Smooth muscle cell (in vitro differentiated cells): ENCODE results near the gene THSD8. TPM values are rescaled to one million over a fixed set of nuclear protein-coding genes. Genes with fewer than 3 reads are reported as not detected.

Experiments used
- DNase-seq: peaks from one replicate; lab custom pipeline; 2025; ENCODE audit not compliant: unreplicated experiment; lab: John Stamatoyannopoulos, UW
- H2AFZ ChIP-seq: fragments of 200-600 bp; sonication (generic); 2 replicates; pipeline ENCODE4 v1.6.0; 2016; ENCODE audit warnings: antibody characterized with exemption, low read depth, mild to moderate bottlenecking
- H3F3A ChIP-seq: fragments of 200-600 bp; sonication (generic); 2 replicates; pipeline ENCODE4 v1.6.0; 2017; ENCODE audit warnings: antibody characterized with exemption, low read depth
- H3K27ac ChIP-seq: fragments of 200-600 bp; sonication (generic); 2 replicates; pipeline ENCODE4 v1.5.1; 2016; ENCODE audit warnings: low read depth, mild to moderate bottlenecking
- H3K27me3 ChIP-seq: fragments of 200-600 bp; sonication (generic); 2 replicates; pipeline ENCODE4 v1.6.1; 2016; ENCODE audit warnings: low read depth, mild to moderate bottlenecking
- H3K36me3 ChIP-seq: fragments of 200-600 bp; sonication (generic); 2 replicates; pipeline ENCODE4 v1.5.1; 2016; ENCODE audit warnings: low read depth
- H3K4me1 ChIP-seq: fragments of 200-600 bp; sonication (generic); 2 replicates; pipeline ENCODE4 v1.5.1; 2016; ENCODE audit warnings: low read depth
- H3K4me2 ChIP-seq: fragments of 200-600 bp; sonication (generic); 2 replicates; pipeline ENCODE4 v1.6.0; 2016; ENCODE audit warnings: mild to moderate bottlenecking
- H3K4me3 ChIP-seq: fragments of 200-600 bp; sonication (generic); 2 replicates; pipeline ENCODE4 v1.5.1; 2016; ENCODE audit warnings: mild to moderate bottlenecking
- H3K79me2 ChIP-seq: fragments of 200-600 bp; sonication (generic); 2 replicates; pipeline ENCODE4 v1.6.0; 2016; ENCODE audit warnings: low read depth, mild to moderate bottlenecking
- H3K9ac ChIP-seq: fragments of 200-600 bp; sonication (generic); 2 replicates; pipeline ENCODE4 v1.6.0; 2016; ENCODE audit warnings: low read depth
- H3K9me3 ChIP-seq: fragments of 200-600 bp; sonication (generic); replicated peaks from 2 replicates; pipeline ENCODE4 v1.5.1; 2016; ENCODE audit warnings: low read depth
- H4K20me1 ChIP-seq: fragments of 200-600 bp; sonication (generic); 2 replicates; pipeline ENCODE4 v1.6.0; 2016; ENCODE audit warnings: low read depth
- WGBS: methylation state at CpG from one replicate; pipeline ENCODE4 v1.1.7; 2016; ENCODE audit warnings: low lambda C conversion rate; 5-methylcytosine and 5-hydroxymethylcytosine counted together
- polyA plus RNA-seq: library from polyadenylated mRNA; unstranded; fragments of >200 nt; fragmentation: Nextera tagmentation; extraction: Ambion mirVana; gene quantifications from 2 replicates; pipeline ENCODE4 v1.2.1, GENCODE V29; 2016
- total RNA-seq: library from RNA; depleted of rRNA; stranded (reverse); fragments of >200 nt; gene quantifications from 2 replicates; pipeline ENCODE4 v1.2.3, GENCODE V29; 2014
- TF ChIP-seq, protein P1 (sequence below): fragments of 200-600 bp; sonication (generic); IDR thresholded peaks from 2 replicates; pipeline ENCODE4 v1.5.1; 2017; ENCODE audit warnings: borderline replicate concordance, mild to moderate bottlenecking, antibody characterized with exemption; ENCODE audit not compliant: insufficient read depth, poor library complexity, severe bottlenecking

The THSD8 gene
- total and polyA plus RNA-seq, 2 experiments from 2014 or later: 8.0 TPM; not detected in 1

DNA sequence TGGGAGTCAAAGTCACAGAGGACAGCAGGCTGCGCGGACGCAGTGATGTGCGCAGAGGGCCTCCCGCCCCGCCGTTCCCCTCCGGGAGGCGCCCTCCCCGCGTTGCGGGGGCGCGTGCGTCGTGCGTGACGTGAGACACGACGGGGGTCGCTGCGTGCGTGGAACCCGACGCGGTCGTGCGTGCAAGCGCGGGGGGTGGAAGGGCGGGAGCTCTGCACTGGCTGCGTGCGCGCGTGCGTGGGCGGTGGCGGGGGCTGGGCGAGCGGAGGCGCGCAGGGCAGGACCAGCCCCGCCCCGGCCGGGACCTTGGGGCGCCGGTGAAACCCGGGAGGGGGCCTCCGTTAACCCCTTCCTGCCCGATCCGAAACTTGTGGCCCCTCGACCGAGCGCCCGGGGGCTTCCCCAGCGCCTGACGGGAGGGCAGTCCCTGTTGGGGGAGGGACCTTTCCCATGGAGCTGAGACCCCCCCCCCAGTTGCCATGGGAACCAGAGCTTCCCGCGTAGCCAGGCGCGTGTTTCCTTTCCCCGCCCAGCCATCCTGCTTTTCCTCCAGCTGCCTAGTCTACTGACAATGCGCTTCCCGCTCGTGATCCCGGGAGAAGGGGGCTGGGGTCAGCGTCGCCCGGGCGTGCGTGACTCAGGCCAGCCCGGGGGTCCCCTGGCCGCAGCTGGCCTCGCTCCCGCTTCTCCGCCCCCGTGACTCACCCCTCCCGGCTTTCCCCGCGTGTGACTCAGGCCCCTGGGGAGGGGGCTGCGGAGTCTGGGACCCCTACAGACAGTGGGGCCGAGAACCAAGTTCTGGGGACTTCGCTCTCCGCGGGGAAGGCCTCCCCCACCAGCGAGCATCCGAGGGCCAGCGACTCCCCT is 19.2 kb upstream of the THSD8 start:
- H3F3A ChIP-seq: peaks cover 46% of the 10 kb centered on the region
- peak overlapping the region; percentile 92 for H3K4me2 ChIP-seq
- no peaks in the 10 kb centered on the region for H3K36me3 ChIP-seq
- H3K9me3 ChIP-seq: no peaks in the 10 kb centered on the region
- peak overlapping the region; percentile 91 for H3K9ac ChIP-seq
- H3K4me3 ChIP-seq: peak overlapping the region; percentile 56
- no peak overlapping the region for H2AFZ ChIP-seq
- peak overlapping the region; percentile 96 for H3K27ac ChIP-seq
- TF ChIP-seq, protein P1, sequence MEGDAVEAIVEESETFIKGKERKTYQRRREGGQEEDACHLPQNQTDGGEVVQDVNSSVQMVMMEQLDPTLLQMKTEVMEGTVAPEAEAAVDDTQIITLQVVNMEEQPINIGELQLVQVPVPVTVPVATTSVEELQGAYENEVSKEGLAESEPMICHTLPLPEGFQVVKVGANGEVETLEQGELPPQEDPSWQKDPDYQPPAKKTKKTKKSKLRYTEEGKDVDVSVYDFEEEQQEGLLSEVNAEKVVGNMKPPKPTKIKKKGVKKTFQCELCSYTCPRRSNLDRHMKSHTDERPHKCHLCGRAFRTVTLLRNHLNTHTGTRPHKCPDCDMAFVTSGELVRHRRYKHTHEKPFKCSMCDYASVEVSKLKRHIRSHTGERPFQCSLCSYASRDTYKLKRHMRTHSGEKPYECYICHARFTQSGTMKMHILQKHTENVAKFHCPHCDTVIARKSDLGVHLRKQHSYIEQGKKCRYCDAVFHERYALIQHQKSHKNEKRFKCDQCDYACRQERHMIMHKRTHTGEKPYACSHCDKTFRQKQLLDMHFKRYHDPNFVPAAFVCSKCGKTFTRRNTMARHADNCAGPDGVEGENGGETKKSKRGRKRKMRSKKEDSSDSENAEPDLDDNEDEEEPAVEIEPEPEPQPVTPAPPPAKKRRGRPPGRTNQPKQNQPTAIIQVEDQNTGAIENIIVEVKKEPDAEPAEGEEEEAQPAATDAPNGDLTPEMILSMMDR: no peak
- no peaks in the 10 kb centered on the region for H3K79me2 ChIP-seq
- under 1% methylated on average over 39 of the region's 88 CpGs for WGBS
- peak; percentile 84 for DNase-seq
- H3K4me1 ChIP-seq: peaks cover 27% of the 10 kb centered on the region
- H4K20me1 ChIP-seq: no peaks in the 10 kb centered on the region
- H3K27me3 ChIP-seq: no peaks in the 10 kb centered on the region

DNA sequence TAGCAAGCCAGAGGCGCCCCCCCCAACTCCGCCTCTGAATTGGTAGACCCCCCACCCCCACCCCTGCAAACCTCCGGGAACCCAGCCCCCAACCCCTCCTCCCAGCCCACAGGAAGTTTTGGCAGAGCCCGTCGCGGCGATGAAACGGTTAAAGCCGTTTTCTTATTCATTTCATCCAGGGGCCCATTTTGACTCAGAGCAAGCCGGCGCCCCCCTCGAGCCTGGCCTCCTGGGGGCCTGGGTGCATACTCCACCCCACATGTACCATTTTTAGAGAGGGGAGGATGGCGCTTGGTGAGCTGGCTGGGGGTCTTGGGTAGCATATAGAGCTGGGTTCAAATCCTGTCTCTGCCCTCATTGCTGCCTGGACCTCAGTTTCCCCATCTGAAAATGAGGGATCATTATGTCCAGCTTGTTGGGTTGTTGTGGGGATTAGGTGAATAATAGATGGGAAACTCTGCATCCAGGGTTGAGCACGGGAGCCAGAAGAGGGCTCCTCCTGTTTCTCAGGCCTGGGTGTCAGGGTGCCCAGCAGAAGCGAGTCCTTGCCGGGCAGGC is 18.5 kb upstream of the THSD8 start:
- peak overlapping the region; percentile 56 for H3K4me3 ChIP-seq
- peak overlapping the region; percentile 92 for H3K4me2 ChIP-seq
- no peak overlapping the region for H2AFZ ChIP-seq
- H3K27me3 ChIP-seq: no peaks in the 10 kb centered on the region
- H3K4me1 ChIP-seq: peaks cover 34% of the 10 kb centered on the region
- peak overlapping the region; percentile 91 for H3K9ac ChIP-seq
- H3K9me3 ChIP-seq: no peaks in the 10 kb centered on the region
- peak overlapping the region; percentile 96 for H3K27ac ChIP-seq
- WGBS: 2% methylated on average over 15 of the region's 16 CpGs
- TF ChIP-seq, protein P1: no peak
- no peak for DNase-seq
- no peaks in the 10 kb centered on the region for H3K36me3 ChIP-seq
- H4K20me1 ChIP-seq: no peaks in the 10 kb centered on the region
- no peaks in the 10 kb centered on the region for H3K79me2 ChIP-seq
- H3F3A ChIP-seq: peaks cover 50% of the 10 kb centered on the region

DNA sequence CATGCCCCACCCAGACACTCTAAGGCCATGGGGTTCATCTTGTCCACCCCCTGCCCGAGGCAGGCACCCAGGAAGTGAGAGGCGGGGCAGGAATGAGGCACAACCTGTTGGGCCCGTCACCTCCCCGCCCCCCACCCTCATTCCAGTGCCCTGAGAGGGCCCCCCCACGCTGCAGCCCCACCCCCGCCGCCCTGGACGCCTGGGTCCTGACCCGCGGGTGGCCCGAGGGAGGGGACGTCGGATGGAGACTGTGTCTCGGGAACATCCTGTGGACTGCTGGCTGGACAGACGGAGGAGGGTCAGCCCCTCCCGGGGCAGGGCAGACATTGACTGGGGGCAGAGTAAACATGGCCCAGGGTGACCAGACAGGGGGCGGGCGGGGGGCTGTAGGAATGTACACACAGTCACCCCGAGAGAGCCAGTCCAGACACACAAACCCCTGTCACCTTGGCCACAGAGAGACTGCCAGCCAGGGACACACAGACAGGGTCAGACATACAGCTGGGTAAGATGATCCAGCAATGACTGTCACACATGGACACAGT is 17.9 kb upstream of the THSD8 start:
- H2AFZ ChIP-seq: no peak overlapping the region

More for the DNA sequence above, 17.9 kb upstream of the THSD8 start:
- Histone ChIP-seq H3K4me3 (no peak overlapping the region), H3K9ac (peak overlapping the region; percentile 91), H3K9me3 (no peaks in the 10 kb centered on the region), H3F3A (peaks cover 47% of the 10 kb centered on the region), H4K20me1 (no peaks in the 10 kb centered on the region), H3K79me2 (no peaks in the 10 kb centered on the region), H3K4me2 (peak overlapping the region; percentile 92), H3K36me3 (no peaks in the 10 kb centered on the region), H3K27ac (peak overlapping the region; percentile 96), H3K4me1 (peaks cover 31% of the 10 kb centered on the region), H3K27me3 (no peaks in the 10 kb centered on the region)
- DNase-seq: no peak
- TF ChIP-seq, protein P1: no peak
- 5% methylated on average over 17 of the region's 19 CpGs for WGBS
